AG09309 (cell line): ENCODE results near the gene PRRT4.

Experiments
- DNase-seq: peaks from one replicate; pipeline ENCODE4 v3.0.0-alpha.2; 2010; ENCODE audit warnings: low read depth
- H3K4me3 ChIP-seq: 2 replicates; pipeline ENCODE4 v1.5.1; 2011; ENCODE audit warnings: mild to moderate bottlenecking, low read depth, low read length, moderate library complexity; ENCODE audit not compliant: control insufficient read depth
- TF ChIP-seq, protein P1 (sequence below): IDR thresholded peaks from 2 replicates; pipeline ENCODE4 v1.5.1; 2011; ENCODE audit warnings: mild to moderate bottlenecking, low read depth, low read length, inconsistent platforms; ENCODE audit not compliant: insufficient read depth, control insufficient read depth; ENCODE audit errors: missing control alignments

The PRRT4 gene

DNA sequence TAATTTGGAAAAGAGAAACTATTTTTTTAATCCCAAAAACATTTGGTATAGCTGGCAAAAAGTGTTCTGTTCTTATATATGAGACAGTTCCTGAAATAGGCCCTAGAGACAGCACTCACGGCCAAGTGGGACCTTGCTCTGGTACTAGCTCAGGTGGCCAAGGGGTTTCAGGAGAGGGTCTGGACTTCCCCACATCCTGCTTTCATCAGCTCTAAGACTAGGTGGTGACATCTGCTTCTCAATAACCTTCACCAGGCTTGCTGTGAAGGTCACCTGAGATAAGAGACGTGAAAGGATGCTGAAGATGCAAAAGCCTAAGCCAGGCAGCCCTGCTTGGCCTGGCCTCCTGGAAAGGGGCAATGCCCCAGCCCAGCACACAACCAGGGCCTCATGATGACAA is 58.4 kb downstream of the PRRT4 start:
- TF ChIP-seq, protein P1, sequence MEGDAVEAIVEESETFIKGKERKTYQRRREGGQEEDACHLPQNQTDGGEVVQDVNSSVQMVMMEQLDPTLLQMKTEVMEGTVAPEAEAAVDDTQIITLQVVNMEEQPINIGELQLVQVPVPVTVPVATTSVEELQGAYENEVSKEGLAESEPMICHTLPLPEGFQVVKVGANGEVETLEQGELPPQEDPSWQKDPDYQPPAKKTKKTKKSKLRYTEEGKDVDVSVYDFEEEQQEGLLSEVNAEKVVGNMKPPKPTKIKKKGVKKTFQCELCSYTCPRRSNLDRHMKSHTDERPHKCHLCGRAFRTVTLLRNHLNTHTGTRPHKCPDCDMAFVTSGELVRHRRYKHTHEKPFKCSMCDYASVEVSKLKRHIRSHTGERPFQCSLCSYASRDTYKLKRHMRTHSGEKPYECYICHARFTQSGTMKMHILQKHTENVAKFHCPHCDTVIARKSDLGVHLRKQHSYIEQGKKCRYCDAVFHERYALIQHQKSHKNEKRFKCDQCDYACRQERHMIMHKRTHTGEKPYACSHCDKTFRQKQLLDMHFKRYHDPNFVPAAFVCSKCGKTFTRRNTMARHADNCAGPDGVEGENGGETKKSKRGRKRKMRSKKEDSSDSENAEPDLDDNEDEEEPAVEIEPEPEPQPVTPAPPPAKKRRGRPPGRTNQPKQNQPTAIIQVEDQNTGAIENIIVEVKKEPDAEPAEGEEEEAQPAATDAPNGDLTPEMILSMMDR, result no peak
- no peak for DNase-seq
- H3K4me3 ChIP-seq, result no peak overlapping the region

DNA sequence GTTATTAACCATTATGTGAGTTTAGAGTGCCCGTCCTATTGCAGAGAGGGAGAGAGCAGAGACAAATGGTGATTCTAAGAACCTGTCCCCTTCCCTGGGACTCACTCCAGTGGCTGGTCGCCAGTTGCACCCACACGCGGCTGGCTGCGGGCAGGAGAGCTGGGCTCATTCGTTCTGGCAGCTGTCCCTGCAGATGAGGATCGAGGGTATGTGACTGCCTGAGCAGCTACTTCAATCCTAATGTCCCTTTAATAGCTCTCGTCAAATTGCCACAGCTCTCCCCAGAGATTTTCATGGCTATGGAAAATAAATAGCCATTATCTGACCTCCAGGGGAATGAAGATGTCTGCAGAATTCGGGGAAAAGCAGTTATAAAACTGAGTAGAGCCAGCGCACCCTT is 59.4 kb downstream of the PRRT4 start:
- TF ChIP-seq, protein P1, result no peak

More for the DNA sequence above, 59.4 kb downstream of the PRRT4 start:
- no peak for DNase-seq
- H3K4me3 ChIP-seq, result no peak overlapping the region
